Mesendoderm (in vitro differentiated cells): ENCODE measurements around the gene ASB13. TPM values are rescaled to one million over a fixed set of nuclear protein-coding genes. Genes with fewer than 3 reads are reported as not detected.
A peak's percentile ranks its signal among the peaks of the same experiment; 100 is the strongest.

Source experiments
- DNase-seq: peaks from one replicate; pipeline ENCODE4 v3.0.0; 2013
- H2AK5ac ChIP-seq: 2 replicates; pipeline ENCODE4 v1.6.1; 2013; ENCODE audit warnings: low read length, inconsistent platforms
- H2BK120ac ChIP-seq: 2 replicates; pipeline ENCODE4 v1.6.1; 2013; ENCODE audit warnings: low read depth, mild to moderate bottlenecking, low read length, moderate library complexity, mixed read lengths
- H2BK15ac ChIP-seq: replicated peaks from 2 replicates; pipeline ENCODE4 v1.6.1; 2013; ENCODE audit warnings: low read depth, mild to moderate bottlenecking, moderate library complexity
- H2BK5ac ChIP-seq: 2 replicates; pipeline ENCODE4 v1.6.1; 2013; ENCODE audit warnings: low read length, inconsistent platforms
- H3K18ac ChIP-seq: 2 replicates; pipeline ENCODE4 v1.6.1; 2013; ENCODE audit warnings: mild to moderate bottlenecking, low read length, mixed read lengths
- H3K23ac ChIP-seq: one replicate; pipeline ENCODE4 v1.6.1; 2013; ENCODE audit warnings: low read length
- H3K27ac ChIP-seq: 2 replicates; pipeline ENCODE4 v1.5.1; 2013; ENCODE audit warnings: low read depth, mild to moderate bottlenecking, inconsistent platforms, low read length, moderate library complexity
- H3K27me3 ChIP-seq: 2 replicates; pipeline ENCODE4 v1.6.1; 2013; ENCODE audit warnings: low read length, control low read depth, mild to moderate bottlenecking, inconsistent platforms; ENCODE audit not compliant: insufficient read depth, poor library complexity
- H3K36me3 ChIP-seq: 2 replicates; pipeline ENCODE4 v1.6.1; 2013; ENCODE audit warnings: low read length, inconsistent platforms; ENCODE audit not compliant: control insufficient read depth, insufficient read depth
- H3K4ac ChIP-seq: one replicate; pipeline ENCODE4 v1.6.1; 2013; ENCODE audit warnings: low read depth, mild to moderate bottlenecking, low read length, moderate library complexity
- H3K4me1 ChIP-seq: 2 replicates; pipeline ENCODE4 v1.6.1; 2013; ENCODE audit warnings: low read depth, low read length, inconsistent platforms; ENCODE audit not compliant: control insufficient read depth
- H3K4me2 ChIP-seq: 2 replicates; pipeline ENCODE4 v1.6.1; 2013; ENCODE audit warnings: low read length
- H3K4me3 ChIP-seq: 2 replicates; pipeline ENCODE4 v1.5.1; 2013; ENCODE audit warnings: mild to moderate bottlenecking, low read length
- H3K56ac ChIP-seq: one replicate; pipeline ENCODE4 v1.6.1; 2013; ENCODE audit warnings: low read length
- H3K79me1 ChIP-seq: 2 replicates; pipeline ENCODE4 v1.6.1; 2013; ENCODE audit warnings: low read length, inconsistent platforms
- H3K79me2 ChIP-seq: 2 replicates; pipeline ENCODE4 v1.6.1; 2013; ENCODE audit warnings: mild to moderate bottlenecking, low read length; ENCODE audit not compliant: control insufficient read depth, insufficient read depth
- H3K9ac ChIP-seq: 2 replicates; pipeline ENCODE4 v1.6.1; 2013; ENCODE audit warnings: low read length, inconsistent platforms
- H4K5ac ChIP-seq: one replicate; pipeline ENCODE4 v1.6.1; 2013; ENCODE audit warnings: low read length
- H4K8ac ChIP-seq: one replicate; pipeline ENCODE4 v1.6.1; 2013; ENCODE audit warnings: low read depth, mild to moderate bottlenecking, control low read depth, low read length, moderate library complexity
- WGBS: extraction: QIAGEN DNeasy Blood & Tissue Kit; methylation state at CpG from one replicate; pipeline ENCODE4 v1.1.7; 2013; ENCODE audit warnings: low lambda C conversion rate, missing lambda C conversion rate; ENCODE audit not compliant: insufficient coverage; ENCODE audit errors: extremely low coverage; 5-methylcytosine and 5-hydroxymethylcytosine counted together
- polyA plus RNA-seq, 2 experiments: library from polyadenylated mRNA; stranded (reverse); fragments of 200-250 nt; gene quantifications; one replicate each; pipeline ENCODE4 v1.2.3, GENCODE V29; 2013

ASB13 gene, protein sequence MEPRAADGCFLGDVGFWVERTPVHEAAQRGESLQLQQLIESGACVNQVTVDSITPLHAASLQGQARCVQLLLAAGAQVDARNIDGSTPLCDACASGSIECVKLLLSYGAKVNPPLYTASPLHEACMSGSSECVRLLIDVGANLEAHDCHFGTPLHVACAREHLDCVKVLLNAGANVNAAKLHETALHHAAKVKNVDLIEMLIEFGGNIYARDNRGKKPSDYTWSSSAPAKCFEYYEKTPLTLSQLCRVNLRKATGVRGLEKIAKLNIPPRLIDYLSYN
- 4.8 TPM for polyA plus RNA-seq (2013, experiment 1 of 2)
- 4.4 TPM for polyA plus RNA-seq (2013, experiment 2 of 2)

DNA sequence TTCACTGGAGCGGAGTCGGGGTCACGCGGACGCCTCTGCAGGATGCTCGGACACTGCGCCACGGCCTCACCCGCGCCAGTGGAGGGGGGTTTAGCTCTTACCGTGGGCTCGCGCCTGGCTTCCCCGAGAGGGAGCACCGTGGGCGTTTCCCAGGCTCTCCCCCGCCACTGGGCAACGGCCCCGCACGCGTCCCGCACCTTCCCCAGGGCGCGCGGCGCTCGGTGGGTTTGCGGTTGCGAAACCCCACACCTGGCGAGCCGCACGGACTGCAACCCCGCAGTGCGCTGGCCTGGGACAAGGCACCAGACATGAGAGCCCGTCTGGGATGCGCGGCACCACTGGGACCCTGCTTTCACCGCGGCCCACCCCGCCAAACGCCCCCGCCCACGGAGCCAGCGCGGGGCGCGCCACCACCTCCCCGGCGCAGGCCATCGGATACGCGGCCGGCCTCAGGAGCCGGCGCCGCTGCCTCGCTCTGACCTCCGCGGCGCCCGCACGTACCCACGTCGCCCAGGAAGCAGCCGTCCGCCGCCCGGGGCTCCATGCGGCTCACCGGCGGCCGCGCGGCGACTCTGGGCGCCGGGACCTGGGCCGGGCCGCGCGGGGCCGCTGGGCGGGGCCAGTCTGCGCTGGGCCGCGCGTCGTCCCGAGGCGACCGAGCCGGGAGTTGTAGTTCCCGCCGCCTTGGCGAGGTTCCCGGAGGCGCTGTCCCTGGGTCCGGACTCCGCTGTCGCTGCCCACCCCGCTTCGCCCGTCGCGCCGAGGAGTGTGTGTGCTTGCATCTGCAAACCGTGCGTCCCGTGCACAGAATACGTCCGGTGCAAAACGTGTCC, at the start of gene ASB13:
TSS of gene ASB13 (minus strand) at position 588 of the 833 bp plus-strand sequence. CDS start at position 544, 44 bp downstream.
- Histone ChIP-seq H3K27me3 (no peaks in the 10 kb centered on the region), H3K27ac (no peak within 1 kb of the TSS), H3K4me2 (peak within 1 kb of the TSS; percentile 99), H3K9ac (peak within 1 kb of the TSS; percentile 83), H2BK120ac (no peak within 1 kb of the TSS), H3K4ac (no peak within 1 kb of the TSS), H2BK15ac (no peak within 1 kb of the TSS), H3K18ac (no peak within 1 kb of the TSS), H3K4me1 (peaks cover 2% of the 10 kb centered on the region), H2AK5ac (no peak within 1 kb of the TSS), H3K79me1 (peaks cover 2% of the 10 kb centered on the region), H3K36me3 (no peaks in the 10 kb centered on the region), H3K56ac (peak within 1 kb of the TSS; percentile 96), H2BK5ac (no peak within 1 kb of the TSS), H3K4me3 (peak within 1 kb of the TSS; percentile 78), H3K23ac (peak within 1 kb of the TSS; percentile 80), H4K5ac (no peak within 1 kb of the TSS), H3K79me2 (no peaks in the 10 kb centered on the region), H4K8ac (no peak within 1 kb of the TSS)
- WGBS, result no CpG with 5 or more reads among the region's 112 CpGs
- peak; percentile 70 for DNase-seq

DNA sequence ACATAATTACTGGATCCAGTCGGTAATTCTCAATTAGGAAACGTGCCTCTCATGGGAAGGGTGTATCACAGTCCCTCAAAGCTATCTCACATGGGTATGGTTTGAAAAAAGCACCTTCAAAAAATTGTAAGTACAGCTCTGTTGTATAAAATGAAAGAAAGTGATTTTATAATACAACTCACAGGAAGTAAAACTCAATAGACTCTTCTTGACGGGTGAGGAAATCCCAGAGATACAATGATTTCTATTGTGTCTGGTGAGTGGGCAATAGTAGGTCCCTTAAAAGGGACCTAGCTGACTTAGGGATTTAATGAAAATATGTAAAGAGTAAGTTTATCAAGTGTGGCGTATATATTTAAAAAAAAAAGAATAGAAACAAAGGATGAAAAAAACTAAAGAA, 45.2 kb upstream of the ASB13 start:
- H4K5ac ChIP-seq, result no peak overlapping the region
- no peak overlapping the region for H2AK5ac ChIP-seq
- no peak overlapping the region for H2BK120ac ChIP-seq
- peaks cover 11% of the 10 kb centered on the region for H3K79me2 ChIP-seq
- H3K4me1 ChIP-seq, result no peaks in the 10 kb centered on the region
- no peak overlapping the region for H3K23ac ChIP-seq
- no peak overlapping the region for H2BK5ac ChIP-seq
- DNase-seq, result no peak
- H3K4me3 ChIP-seq, result no peak overlapping the region
- H3K18ac ChIP-seq, result no peak overlapping the region
- no peaks in the 10 kb centered on the region for H3K36me3 ChIP-seq
- H3K9ac ChIP-seq, result no peak overlapping the region
- peaks cover 4% of the 10 kb centered on the region for H3K79me1 ChIP-seq
- no peak overlapping the region for H3K56ac ChIP-seq
- WGBS, result 100% methylated on average over 1 of the region's 4 CpGs
- no peak overlapping the region for H3K4ac ChIP-seq
- H2BK15ac ChIP-seq, result no peak overlapping the region
- H3K27me3 ChIP-seq, result no peaks in the 10 kb centered on the region
- H4K8ac ChIP-seq, result no peak overlapping the region
- H3K27ac ChIP-seq, result no peak overlapping the region
- H3K4me2 ChIP-seq, result no peak overlapping the region

GRCh38 chr10:5710859-5711258, 44.5 kb upstream of the ASB13 start:
- Histone ChIP-seq H4K5ac (no peak overlapping the region), H3K4me3 (no peak overlapping the region), H3K79me1 (peaks cover 4% of the 10 kb centered on the region), H3K4me1 (no peaks in the 10 kb centered on the region), H3K9ac (no peak overlapping the region), H3K23ac (no peak overlapping the region), H3K36me3 (no peaks in the 10 kb centered on the region), H4K8ac (no peak overlapping the region), H3K27me3 (no peaks in the 10 kb centered on the region), H3K4me2 (no peak overlapping the region), H3K56ac (no peak overlapping the region), H2BK15ac (no peak overlapping the region), H3K18ac (no peak overlapping the region), H3K27ac (no peak overlapping the region), H2BK5ac (no peak overlapping the region), H2BK120ac (no peak overlapping the region), H2AK5ac (no peak overlapping the region), H3K79me2 (peaks cover 13% of the 10 kb centered on the region), H3K4ac (no peak overlapping the region)
- no CpG with 5 or more reads among the region's 1 CpG for WGBS
- DNase-seq, result no peak

GRCh38 chr10:5709865-5710264, 43.5 kb upstream of the ASB13 start:
- H2BK120ac ChIP-seq, result no peak overlapping the region
- DNase-seq, result no peak
- no peak overlapping the region for H3K23ac ChIP-seq
- H3K56ac ChIP-seq, result no peak overlapping the region
- H4K8ac ChIP-seq, result no peak overlapping the region
- no peak overlapping the region for H3K4me2 ChIP-seq
- H3K36me3 ChIP-seq, result no peaks in the 10 kb centered on the region
- H3K4ac ChIP-seq, result no peak overlapping the region
- H3K9ac ChIP-seq, result no peak overlapping the region
- H3K27me3 ChIP-seq, result no peaks in the 10 kb centered on the region
- H2BK5ac ChIP-seq, result no peak overlapping the region
- H2AK5ac ChIP-seq, result no peak overlapping the region
- H3K79me2 ChIP-seq, result peaks cover 15% of the 10 kb centered on the region
- H3K27ac ChIP-seq, result no peak overlapping the region
- no CpG with 5 or more reads among the region's 2 CpGs for WGBS
- no peak overlapping the region for H3K4me3 ChIP-seq
- peaks cover 3% of the 10 kb centered on the region for H3K79me1 ChIP-seq
- H4K5ac ChIP-seq, result no peak overlapping the region
- H2BK15ac ChIP-seq, result no peak overlapping the region
- no peak overlapping the region for H3K18ac ChIP-seq
- no peaks in the 10 kb centered on the region for H3K4me1 ChIP-seq

- H3K18ac ChIP-seq, result no peak overlapping the region
- H2BK5ac ChIP-seq, result no peak overlapping the region
- H3K27ac ChIP-seq, result no peak overlapping the region
- peaks cover 1% of the 10 kb centered on the region for H3K79me1 ChIP-seq
- peaks cover 15% of the 10 kb centered on the region for H3K79me2 ChIP-seq
- H3K9ac ChIP-seq, result no peak overlapping the region
- H3K36me3 ChIP-seq, result no peaks in the 10 kb centered on the region
- H2BK15ac ChIP-seq, result no peak overlapping the region
- H3K56ac ChIP-seq, result no peak overlapping the region
- no peak overlapping the region for H4K5ac ChIP-seq
- no peak overlapping the region for H3K4me2 ChIP-seq
- H4K8ac ChIP-seq, result no peak overlapping the region
- H3K4me3 ChIP-seq, result no peak overlapping the region
- H2AK5ac ChIP-seq, result no peak overlapping the region
- H3K4me1 ChIP-seq, result no peaks in the 10 kb centered on the region
- no peak overlapping the region for H2BK120ac ChIP-seq
- DNase-seq, result no peak
- H3K27me3 ChIP-seq, result no peaks in the 10 kb centered on the region
- H3K4ac ChIP-seq, result no peak overlapping the region
- no peak overlapping the region for H3K23ac ChIP-seq
Observed at GRCh38 chr10:5708356-5708755, 42.0 kb upstream of the ASB13 start.
